ENCODE results near the gene RASSF10.

Gene RASSF10

GRCh38 chr11:12995188-12995587 lies 13.9 kb upstream of the RASSF10 start:
- DNase-seq: no peak

- no peak for DNase-seq
Observed at GRCh38 chr11:12995823-12996222, 13.3 kb upstream of the RASSF10 start.

GRCh38 chr11:12997168-12997567 lies 11.9 kb upstream of the RASSF10 start:
- DNase-seq: no peak

- DNase-seq: no peak
Observed at GRCh38 chr11:12998336-12998735, 10.8 kb upstream of the RASSF10 start.

GRCh38 chr11:12999597-12999996 lies 9.5 kb upstream of the RASSF10 start:
- no peak for DNase-seq

GRCh38 chr11:13000116-13000515 lies 9.0 kb upstream of the RASSF10 start:
- no peak for DNase-seq

GRCh38 chr11:13000721-13001120 lies 8.4 kb upstream of the RASSF10 start:
- no peak for DNase-seq

- no peak for DNase-seq
Observed at GRCh38 chr11:13003736-13004493, 5.2 kb upstream of the RASSF10 start.

- no peak for DNase-seq
Observed at GRCh38 chr11:13007182-13008060, 1.7 kb upstream of the RASSF10 start.

- no peak for DNase-seq
Observed at GRCh38 chr11:13008061-13008435, 1.1 kb upstream of the RASSF10 start.

GRCh38 chr11:13009476-13009920 lies 382 bp downstream of the RASSF10 start:
- no peak for DNase-seq

GRCh38 chr11:13009921-13010748 lies 1.0 kb downstream of the RASSF10 start:
- no peak for DNase-seq

GRCh38 chr11:13010749-13011465 lies 1.8 kb downstream of the RASSF10 start:
- no peak for DNase-seq

- DNase-seq: no peak
Observed at GRCh38 chr11:13011466-13012055, 2.4 kb downstream of the RASSF10 start.

- no peak for DNase-seq
Observed at GRCh38 chr11:13012056-13012661, 3.0 kb downstream of the RASSF10 start.

- DNase-seq: no peak
Observed at GRCh38 chr11:13013054-13013488, 4.0 kb downstream of the RASSF10 start.

GRCh38 chr11:13015753-13016152 lies 6.6 kb downstream of the RASSF10 start:
- DNase-seq: no peak

GRCh38 chr11:13016415-13016814 lies 7.3 kb downstream of the RASSF10 start:
- DNase-seq: no peak

- DNase-seq: no peak
Observed at GRCh38 chr11:13019313-13019712, 10.2 kb downstream of the RASSF10 start.

GRCh38 chr11:13023423-13023822 lies 14.3 kb downstream of the RASSF10 start:
- DNase-seq: no peak

- no peak for DNase-seq
Observed at GRCh38 chr11:13026722-13027121, 17.6 kb downstream of the RASSF10 start.
